Measurements from ENCODE around the gene PRAMEF11. TPM values are rescaled to one million over a fixed set of nuclear protein-coding genes. Genes with fewer than 3 reads are reported as not detected.

PRAMEF11 gene
- total and polyA plus RNA-seq, 2 donors (not counting 3 experiments of a cell fraction or from before 2014, with no cell fraction given): not detected

DNA sequence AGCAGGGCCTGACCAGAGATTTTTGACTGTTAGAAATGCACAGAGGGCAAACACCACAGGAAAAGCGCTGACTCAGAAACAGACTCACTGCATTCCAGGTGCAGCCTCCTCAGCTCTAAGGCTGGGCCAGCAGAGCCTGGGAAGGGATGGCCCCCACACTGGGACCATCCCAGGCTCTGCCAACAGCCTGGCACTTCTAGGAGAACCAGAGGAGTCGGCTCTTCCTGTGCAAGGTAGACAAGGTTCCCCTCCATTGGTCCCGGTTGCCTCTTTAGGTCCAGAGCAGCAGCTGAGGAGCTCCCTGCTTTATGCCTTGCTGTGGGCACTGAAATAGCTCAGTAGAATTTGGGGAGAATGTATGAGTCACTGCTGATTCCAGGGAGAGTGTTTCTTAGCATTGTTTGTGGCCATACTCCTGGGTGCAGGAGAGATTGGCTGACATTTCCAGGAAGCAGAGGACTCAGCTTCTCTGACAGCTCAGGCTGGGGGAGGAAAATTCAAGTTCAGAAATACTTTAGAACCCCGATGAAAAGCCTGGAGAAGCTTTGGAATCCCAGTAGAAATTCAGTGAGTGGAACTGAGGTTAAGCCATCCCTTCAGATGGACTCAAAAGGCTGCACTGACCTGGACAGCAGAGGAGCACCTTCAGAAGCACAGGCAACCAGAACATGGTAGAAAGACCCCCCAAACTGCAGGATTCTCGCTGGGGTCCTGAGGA is 20.4 kb downstream of the PRAMEF11 start:
- H3K4me2 ChIP-seq (ENCODE audit: insufficient read depth, low read length): no peak overlapping the region
- no peak overlapping the region for H3K9ac ChIP-seq (replicated peaks; ENCODE audit: extremely low read depth, insufficient read depth, low read length)
- no peaks in the 10 kb centered on the region for H3K4me1 ChIP-seq (ENCODE audit: control insufficient read depth, extremely low read depth, insufficient read depth, low read length)
- ChIA-PET CTCF (no interaction called here), POLR2A (no interaction called here)
- no peaks in the 10 kb centered on the region for H3K9me3 ChIP-seq (replicated peaks; ENCODE audit: control insufficient read depth, insufficient read depth, low read length)
- dilution Hi-C loops (cut with MboI; ENCODE audit: extremely low pct_ligation_motif_present, low sequenced_read_pairs): no loop called here
- DNase-seq (ENCODE audit: low read depth, low spot score): no peak
- no peaks in the 10 kb centered on the region for H4K20me1 ChIP-seq (replicated peaks; ENCODE audit: control insufficient read depth, extremely low read depth, insufficient read depth, low read length)
- BruUV-seq (replicated peaks): no TSS peak
- no peak overlapping the region for H3K27ac ChIP-seq (ENCODE audit: insufficient read depth, low read depth, low read length)
- no peaks in the 10 kb centered on the region for H3K9me1 ChIP-seq (replicated peaks; ENCODE audit: control insufficient read depth, extremely low read depth, insufficient read depth, low read length)
- no peaks in the 10 kb centered on the region for H3K36me3 ChIP-seq (ENCODE audit: control insufficient read depth in 2 of 2, extremely low read depth in 1 of 2, insufficient read depth in 2 of 2, low read length in 2 of 2)
- intact Hi-C loops (cut with micrococcal nuclease): no loop called here
- H3K4me3 ChIP-seq (replicated peaks in 1 of 3; ENCODE audit: insufficient read depth in 1 of 3, low read depth in 1 of 3, low read length in 3 of 3): no peak overlapping the region
- no peak for TF ChIP-seq FOS (IDR thresholded peaks at IDR 0.05; ENCODE audit: borderline replicate concordance, insufficient read depth, low read length)
- TF ChIP-seq POLR2A (IDR thresholded peaks at IDR 0.05; ENCODE audit: low read depth, low read length): no peak
- TF ChIP-seq GATA2 (IDR thresholded peaks at IDR 0.05; ENCODE audit: insufficient read depth, insufficient read length, low read depth, low read length): no peak
- TF ChIP-seq, protein P1, sequence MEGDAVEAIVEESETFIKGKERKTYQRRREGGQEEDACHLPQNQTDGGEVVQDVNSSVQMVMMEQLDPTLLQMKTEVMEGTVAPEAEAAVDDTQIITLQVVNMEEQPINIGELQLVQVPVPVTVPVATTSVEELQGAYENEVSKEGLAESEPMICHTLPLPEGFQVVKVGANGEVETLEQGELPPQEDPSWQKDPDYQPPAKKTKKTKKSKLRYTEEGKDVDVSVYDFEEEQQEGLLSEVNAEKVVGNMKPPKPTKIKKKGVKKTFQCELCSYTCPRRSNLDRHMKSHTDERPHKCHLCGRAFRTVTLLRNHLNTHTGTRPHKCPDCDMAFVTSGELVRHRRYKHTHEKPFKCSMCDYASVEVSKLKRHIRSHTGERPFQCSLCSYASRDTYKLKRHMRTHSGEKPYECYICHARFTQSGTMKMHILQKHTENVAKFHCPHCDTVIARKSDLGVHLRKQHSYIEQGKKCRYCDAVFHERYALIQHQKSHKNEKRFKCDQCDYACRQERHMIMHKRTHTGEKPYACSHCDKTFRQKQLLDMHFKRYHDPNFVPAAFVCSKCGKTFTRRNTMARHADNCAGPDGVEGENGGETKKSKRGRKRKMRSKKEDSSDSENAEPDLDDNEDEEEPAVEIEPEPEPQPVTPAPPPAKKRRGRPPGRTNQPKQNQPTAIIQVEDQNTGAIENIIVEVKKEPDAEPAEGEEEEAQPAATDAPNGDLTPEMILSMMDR (IDR thresholded peaks at IDR 0.05; ENCODE audit: extremely low read depth in 1 of 2, insufficient read depth in 1 of 2, low read depth in 1 of 2, low read length in 2 of 2): no peak
- TF ChIP-seq JUN (IDR thresholded peaks at IDR 0.05; ENCODE audit: borderline replicate concordance, insufficient read depth, insufficient read length, low read depth): no peak
- TF ChIP-seq MYC (IDR thresholded peaks at IDR 0.05; ENCODE audit: low read depth, low read length): no peak
- TF ChIP-seq EZH2 (IDR thresholded peaks at IDR 0.05; ENCODE audit: borderline replicate concordance, low read depth, low read length, severe bottlenecking): no peak
- TF ChIP-seq POLR2AphosphoS5 (IDR thresholded peaks at IDR 0.05; ENCODE audit: insufficient read depth, low read depth, low read length): no peak
- TF ChIP-seq, protein P2, sequence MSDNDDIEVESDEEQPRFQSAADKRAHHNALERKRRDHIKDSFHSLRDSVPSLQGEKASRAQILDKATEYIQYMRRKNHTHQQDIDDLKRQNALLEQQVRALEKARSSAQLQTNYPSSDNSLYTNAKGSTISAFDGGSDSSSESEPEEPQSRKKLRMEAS (IDR thresholded peaks at IDR 0.05; ENCODE audit: insufficient read depth, insufficient read length): no peak
- no peak overlapping the region for H2AFZ ChIP-seq (ENCODE audit: low read depth, low read length)
- H3K27me3 ChIP-seq (ENCODE audit: control insufficient read depth in 2 of 2, insufficient read depth in 2 of 2, low read length in 2 of 2): no peaks in the 10 kb centered on the region
- H3K79me2 ChIP-seq (ENCODE audit: control insufficient read depth, insufficient read depth, low read length): no peaks in the 10 kb centered on the region
- FAIRE-seq: no peak

Data from endothelial cell of umbilical vein (primary cell).